GM12873 (cell line): ENCODE measurements around the gene ZSCAN5A.

Experiments used
- CTCF ChIP-seq: IDR thresholded peaks from 2 replicates; pipeline ENCODE4 v1.5.1; 2012; ENCODE audit warnings: low read depth, mild to moderate bottlenecking, moderate library complexity, low read length, control low read depth; ENCODE audit not compliant: insufficient read depth; ENCODE audit errors: missing control alignments

ZSCAN5A gene

DNA sequence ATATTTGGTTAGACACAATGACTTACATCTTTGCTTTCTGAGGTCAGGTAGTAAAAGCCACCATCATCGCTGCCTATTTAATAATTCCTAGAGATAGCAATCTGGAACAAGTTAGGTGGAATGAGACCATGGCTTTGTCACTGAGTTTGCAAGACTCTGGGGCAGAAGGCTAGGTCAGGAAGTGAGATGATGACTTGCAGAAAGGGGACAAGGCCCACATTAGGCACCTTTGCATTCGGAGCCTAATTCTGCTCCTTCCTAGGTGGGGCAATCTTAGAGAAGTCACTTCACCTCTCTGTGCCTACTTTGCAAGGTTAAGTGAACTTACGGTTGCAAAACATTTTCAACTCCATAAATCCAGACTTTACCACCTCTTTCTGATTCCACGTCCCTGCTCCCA, 31.8 kb downstream of the ZSCAN5A start:
- no peak for TF ChIP-seq CTCF

DNA sequence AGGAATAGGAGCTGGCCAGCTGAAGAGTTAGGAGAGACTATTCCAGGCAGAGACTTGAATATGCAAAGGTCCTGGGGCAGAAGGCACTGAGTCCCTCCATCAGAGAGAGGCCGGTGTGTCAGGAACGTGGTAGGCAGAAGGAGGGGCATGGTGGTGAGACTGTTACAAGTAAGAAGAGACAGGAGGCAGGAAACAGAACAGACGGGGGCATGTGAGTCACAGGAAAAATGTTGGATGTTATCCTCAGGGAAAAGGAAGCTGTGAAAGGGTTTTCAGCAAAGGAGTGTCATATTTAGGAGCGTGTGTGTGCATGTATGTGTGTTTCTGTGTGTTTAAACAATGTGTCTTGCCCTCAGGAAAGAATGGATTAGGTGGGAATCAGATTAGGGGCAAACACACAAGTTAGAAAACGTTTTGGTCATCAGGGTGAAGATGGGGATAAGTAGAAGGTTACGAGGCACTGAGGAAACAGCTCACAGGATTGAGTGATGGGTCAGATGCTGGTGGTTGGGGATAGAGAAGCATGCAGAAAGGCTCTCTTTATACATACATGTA, 41.0 kb downstream of the ZSCAN5A start:
- no peak for TF ChIP-seq CTCF

DNA sequence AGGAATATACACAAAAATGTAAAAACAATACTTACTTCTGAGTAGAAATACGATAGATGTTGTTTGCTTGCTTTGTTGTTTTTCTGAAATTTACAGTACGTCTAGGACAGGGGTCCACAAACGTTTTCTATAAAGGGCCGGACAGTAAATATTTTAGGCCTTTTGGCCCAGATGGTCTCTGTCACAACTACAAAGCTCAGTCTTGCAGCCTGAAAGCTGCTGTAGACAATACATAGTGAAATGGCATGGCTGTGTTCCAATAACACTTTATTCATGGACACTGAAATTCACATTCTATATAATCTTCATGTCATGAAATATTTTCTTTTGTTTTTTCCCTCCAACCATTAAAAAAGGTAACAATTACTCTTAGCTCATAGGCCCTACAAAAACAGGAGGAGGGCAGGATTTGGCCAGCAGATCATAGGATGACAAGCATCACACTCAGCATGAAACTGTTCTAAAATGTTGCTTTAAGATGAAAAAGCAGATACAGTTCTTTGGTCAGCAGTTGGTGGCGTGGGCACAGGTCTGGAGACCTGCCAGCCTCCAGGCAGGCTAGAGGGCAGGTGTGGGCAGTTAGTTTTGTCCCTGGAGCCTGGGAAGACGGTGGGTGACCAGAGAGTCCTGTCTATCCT, 42.4 kb downstream of the ZSCAN5A start, which contains the start of gene EDDM13:
Gene EDDM13 (plus strand): TSS at position 588 of the 638 bp plus-strand sequence. CDS start 87 bp downstream, outside the sequence.
- TF ChIP-seq CTCF = no peak

- TF ChIP-seq CTCF = no peak
Measured at GRCh38 chr19:56271151-56271550, 43.5 kb downstream of the ZSCAN5A start.

GRCh38 chr19:56270676-56271075, 44.0 kb downstream of the ZSCAN5A start:
- no peak for TF ChIP-seq CTCF

DNA sequence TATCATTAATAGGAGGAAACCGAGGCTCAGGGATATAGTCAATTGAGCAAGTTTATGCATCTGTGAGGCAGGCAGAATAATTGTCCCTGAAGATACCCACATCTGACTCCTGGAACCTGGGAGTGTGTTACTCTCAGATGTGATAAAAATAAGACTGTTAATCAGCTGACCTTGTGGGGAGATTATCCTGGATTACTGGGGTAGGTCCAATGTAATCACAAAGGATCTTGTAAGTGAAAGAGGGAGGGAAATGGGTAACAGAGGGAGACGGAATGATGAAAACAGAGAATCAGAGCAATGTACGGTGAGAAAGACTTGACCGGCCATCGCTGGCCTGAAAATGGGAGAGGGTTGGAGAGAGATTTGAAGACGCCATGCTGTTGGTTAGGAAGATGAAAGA, 45.3 kb downstream of the ZSCAN5A start:
- no peak for TF ChIP-seq CTCF

GRCh38 chr19:56266051-56266450, 48.6 kb downstream of the ZSCAN5A start:
- TF ChIP-seq CTCF = no peak

DNA sequence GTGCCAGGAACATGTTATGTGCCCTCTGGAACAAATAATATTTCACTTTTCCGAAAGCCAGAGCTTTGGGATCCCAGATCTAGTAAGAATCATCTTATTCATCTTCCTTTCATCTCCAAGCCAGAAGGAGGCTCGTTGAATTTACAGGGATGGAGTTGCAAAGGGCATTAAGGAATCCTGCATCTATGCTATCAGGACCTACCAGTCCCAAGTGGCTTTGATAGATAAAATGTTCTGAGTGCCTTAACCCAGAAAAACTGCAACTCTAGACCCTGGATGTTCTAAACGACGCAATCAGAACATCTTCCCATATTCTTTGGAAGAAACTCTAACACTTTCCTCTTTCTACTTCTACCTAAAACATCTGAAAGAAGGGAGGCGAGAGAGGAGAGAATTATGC, 51.3 kb downstream of the ZSCAN5A start:
- no peak for TF ChIP-seq CTCF
